Heart left ventricle (tissue), 13 donors: ENCODE results near the gene MYEF2.

Experiments used
- CTCF ChIP-seq, 12 donors: fragments of 200-600 bp; sonication (generic) in 4 of 12; IDR thresholded peaks; one replicate each; pipeline versions ENCODE4 v1.5.0 to v1.8.0; 2018 to 2022; ENCODE audit warnings: antibody characterized with exemption in 12 of 12, mild to moderate bottlenecking in 5 of 12
- POLR2A ChIP-seq, 2 donors: fragments of 450-650 bp; IDR thresholded peaks; one replicate each; pipeline ENCODE4 v1.6.1; 2017; ENCODE audit warnings: antibody characterized with exemption in 2 of 2, mild to moderate bottlenecking in 2 of 2, moderate library complexity in 2 of 2
- donor health status: ischemic (EF 13 %, LVEDD 7.1; RV severe dilation, severe dysfunction).
- donor health status: DM: no; HTN: yes; CAD: no.
- donor health status: DM: no; HTN: no; CAD: no.
- donor health status: ischemic (EF 25% LVEDD 6.9; RV normal size, moderate dysfunction).
- donor health status: ischemic (EF 25% LVEDD 5.7; RV mildly dilated, moderate dysfunction).
- donor health status: ischemic (EF 35%, LVEDD 5.7; RV mildly dilated, moderate dysfunction).
- donor health status: nonischemic (EF 11% LVEDD 7.7; RV severe dilation, severe dysfunction).
- donor health status: DM: yes; HTN: yes; CAD: no.
- donor health status: PGD.
- donor health status: ischemic (EF 29% LVEDD 5.4; RV normal size, mild dysfunction).
- donor health status: nonischemic (EF 23%, LVEDD 6.1; RV moderate dilation, normal function).

- TF ChIP-seq CTCF (IDR thresholded peaks at IDR 0.05): no peak
- no peak for TF ChIP-seq POLR2A (IDR thresholded peaks at IDR 0.05)
These were observed 28.2 kb downstream of the MYEF2 start for GRCh38 chr15:48149858-48150257.
